GM18861 (cell line): ENCODE results near the gene ADGRD1.

Experiments
- ATAC-seq: cut with Tn5 transposase; IDR thresholded peaks from one replicate; pipeline ENCODE4 v1.9.1; 2021; ENCODE audit not compliant: unreplicated experiment

The ADGRD1 gene

GRCh38 chr12:131187602-131188001 lies 233.9 kb downstream of the ADGRD1 start:
- no peak for ATAC-seq

- ATAC-seq, result no peak
Observed at GRCh38 chr12:131188131-131189050, 234.7 kb downstream of the ADGRD1 start.

- no peak for ATAC-seq
Observed at GRCh38 chr12:131189781-131190180, 236.1 kb downstream of the ADGRD1 start.

GRCh38 chr12:131190965-131191364 lies 237.3 kb downstream of the ADGRD1 start:
- no peak for ATAC-seq
